A673 (cell line): ENCODE data around the gene POLN.

Experiments
- EZH2 ChIP-seq: fragments of 200-600 bp; sonication (generic); IDR thresholded peaks from 2 replicates; pipeline ENCODE4 v1.6.1; 2017; ENCODE audit warnings: borderline replicate concordance, low read depth, mild to moderate bottlenecking, mixed read lengths, antibody characterized with exemption, low read length; ENCODE audit not compliant: poor library complexity, severe bottlenecking
- TF ChIP-seq, protein P1 (sequence below): fragments of 300-800, 200-600 bp; sonication (generic); conservative IDR thresholded peaks from 2 replicates; pipeline ENCODE4 v1.5.1; 2017; ENCODE audit warnings: low read depth, mild to moderate bottlenecking, antibody characterized with exemption, low read length, moderate library complexity, mixed read lengths

DNA sequence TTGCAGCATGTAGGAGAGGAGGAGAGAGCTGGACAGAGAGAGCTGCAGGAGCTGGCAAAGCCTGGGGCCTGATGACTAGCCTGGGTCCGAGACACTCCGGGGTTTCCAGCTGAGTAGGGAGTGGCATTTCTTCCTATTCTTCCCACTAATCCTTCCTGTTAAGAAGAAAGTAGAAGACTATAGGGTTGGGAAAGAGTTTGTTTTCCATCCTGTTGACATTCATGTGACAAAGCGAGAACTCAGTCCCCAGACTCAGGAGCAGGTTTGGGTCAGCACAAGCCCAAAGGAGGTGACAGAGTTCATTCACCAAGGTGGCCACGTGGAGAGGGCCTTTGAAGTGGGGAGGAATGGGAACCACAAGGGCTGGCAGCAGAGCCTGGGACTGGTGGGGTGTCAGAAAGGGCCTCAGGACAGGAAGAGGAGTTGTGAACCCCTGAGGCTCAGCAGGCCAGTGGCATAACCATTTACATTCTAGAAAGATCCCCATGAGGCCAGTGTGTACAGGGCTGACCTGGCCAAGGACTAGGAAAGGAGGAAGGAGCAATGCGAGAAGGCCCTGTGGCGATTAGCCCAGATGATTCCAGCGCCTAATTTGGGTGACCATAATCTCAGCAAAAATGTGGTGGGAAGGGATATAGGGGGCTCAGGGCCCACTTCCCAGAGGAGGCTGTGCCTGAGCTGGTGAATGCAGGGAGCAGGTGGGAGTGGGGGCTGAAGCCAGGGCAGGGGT is 3.3 kb upstream of the POLN start:
- TF ChIP-seq, protein P1, sequence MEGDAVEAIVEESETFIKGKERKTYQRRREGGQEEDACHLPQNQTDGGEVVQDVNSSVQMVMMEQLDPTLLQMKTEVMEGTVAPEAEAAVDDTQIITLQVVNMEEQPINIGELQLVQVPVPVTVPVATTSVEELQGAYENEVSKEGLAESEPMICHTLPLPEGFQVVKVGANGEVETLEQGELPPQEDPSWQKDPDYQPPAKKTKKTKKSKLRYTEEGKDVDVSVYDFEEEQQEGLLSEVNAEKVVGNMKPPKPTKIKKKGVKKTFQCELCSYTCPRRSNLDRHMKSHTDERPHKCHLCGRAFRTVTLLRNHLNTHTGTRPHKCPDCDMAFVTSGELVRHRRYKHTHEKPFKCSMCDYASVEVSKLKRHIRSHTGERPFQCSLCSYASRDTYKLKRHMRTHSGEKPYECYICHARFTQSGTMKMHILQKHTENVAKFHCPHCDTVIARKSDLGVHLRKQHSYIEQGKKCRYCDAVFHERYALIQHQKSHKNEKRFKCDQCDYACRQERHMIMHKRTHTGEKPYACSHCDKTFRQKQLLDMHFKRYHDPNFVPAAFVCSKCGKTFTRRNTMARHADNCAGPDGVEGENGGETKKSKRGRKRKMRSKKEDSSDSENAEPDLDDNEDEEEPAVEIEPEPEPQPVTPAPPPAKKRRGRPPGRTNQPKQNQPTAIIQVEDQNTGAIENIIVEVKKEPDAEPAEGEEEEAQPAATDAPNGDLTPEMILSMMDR = no peak
- no peak for TF ChIP-seq EZH2
